Omental fat pad (tissue), 4 donors: ENCODE results near the gene VPS54. TPM values are rescaled to one million over a fixed set of nuclear protein-coding genes. Genes with fewer than 3 reads are reported as not detected.
"Not testable (repeated sequence)": the region's sequence is repeated elsewhere in the genome, so short reads cannot be mapped to it uniquely, and the experiment has no call there.

ENCODE experiments used
- ATAC-seq: fragments of 150-250 bp; one replicate; pipeline ENCODE4 v1.9.1; 2016; ENCODE audit warnings: mild to moderate bottlenecking, moderate library complexity; ENCODE audit not compliant: low FRiP score
- DNase-seq: peaks from one replicate; pipeline ENCODE4 v3.0.0-alpha.2; 2019; ENCODE audit warnings: low spot score
- total RNA-seq, 4 donors: library from RNA; depleted of rRNA; stranded (reverse); fragments of >200 nt; gene quantifications; one replicate each; pipeline ENCODE4 v1.1.0, GENCODE V29; 2016
- TF ChIP-seq, protein P1 (sequence below), 3 donors: fragments of 450-650 bp; IDR thresholded peaks; one replicate each; pipeline ENCODE4 v1.5.1; 2016 to 2017; ENCODE audit warnings: antibody characterized with exemption in 3 of 3, mild to moderate bottlenecking in 3 of 3, moderate library complexity in 2 of 3

Gene VPS54
- total RNA-seq, 4 donors from 2014 or later = 19.8 to 40.5 (median 26.9) TPM

DNA sequence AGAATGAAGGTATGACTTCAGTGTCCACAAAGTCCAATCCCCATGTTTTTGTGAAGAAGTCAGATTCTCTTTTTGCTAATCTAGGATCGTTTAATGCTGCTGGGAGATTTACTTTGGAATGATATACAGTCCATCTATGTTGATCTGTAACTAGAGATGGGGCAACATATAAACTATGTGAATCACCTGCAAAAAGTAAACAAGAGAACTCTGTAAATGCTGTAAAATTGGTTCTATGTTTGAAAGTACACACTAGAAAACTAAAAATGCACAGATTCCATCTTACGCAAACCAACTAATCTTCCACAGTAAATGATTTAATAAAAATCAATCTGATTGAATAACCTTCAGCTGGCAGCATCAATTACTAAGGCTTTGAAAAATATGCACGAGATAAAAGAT lies 37.5 kb downstream of the VPS54 start:
- ATAC-seq (no peak), DNase-seq (no peak)
- TF ChIP-seq, protein P1, sequence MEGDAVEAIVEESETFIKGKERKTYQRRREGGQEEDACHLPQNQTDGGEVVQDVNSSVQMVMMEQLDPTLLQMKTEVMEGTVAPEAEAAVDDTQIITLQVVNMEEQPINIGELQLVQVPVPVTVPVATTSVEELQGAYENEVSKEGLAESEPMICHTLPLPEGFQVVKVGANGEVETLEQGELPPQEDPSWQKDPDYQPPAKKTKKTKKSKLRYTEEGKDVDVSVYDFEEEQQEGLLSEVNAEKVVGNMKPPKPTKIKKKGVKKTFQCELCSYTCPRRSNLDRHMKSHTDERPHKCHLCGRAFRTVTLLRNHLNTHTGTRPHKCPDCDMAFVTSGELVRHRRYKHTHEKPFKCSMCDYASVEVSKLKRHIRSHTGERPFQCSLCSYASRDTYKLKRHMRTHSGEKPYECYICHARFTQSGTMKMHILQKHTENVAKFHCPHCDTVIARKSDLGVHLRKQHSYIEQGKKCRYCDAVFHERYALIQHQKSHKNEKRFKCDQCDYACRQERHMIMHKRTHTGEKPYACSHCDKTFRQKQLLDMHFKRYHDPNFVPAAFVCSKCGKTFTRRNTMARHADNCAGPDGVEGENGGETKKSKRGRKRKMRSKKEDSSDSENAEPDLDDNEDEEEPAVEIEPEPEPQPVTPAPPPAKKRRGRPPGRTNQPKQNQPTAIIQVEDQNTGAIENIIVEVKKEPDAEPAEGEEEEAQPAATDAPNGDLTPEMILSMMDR (IDR thresholded peaks at IDR 0.05) = no peak

DNA sequence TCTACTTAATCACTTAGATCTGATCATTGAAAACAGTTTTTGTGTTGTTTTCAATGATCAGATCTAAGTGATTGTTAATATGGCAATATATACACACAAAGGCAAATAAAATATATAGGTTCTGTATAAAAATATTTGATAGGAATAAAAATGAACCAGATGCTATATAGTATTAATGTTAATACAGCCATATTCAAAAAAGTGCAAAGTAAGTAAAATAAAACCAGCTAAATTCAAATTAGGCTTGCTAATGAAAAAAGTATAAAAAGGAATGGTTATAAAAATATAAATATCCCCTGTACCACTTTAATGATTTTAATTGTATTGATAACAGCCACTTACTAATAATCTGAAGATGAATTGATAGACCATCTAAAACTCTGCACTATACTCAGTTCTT lies 38.4 kb downstream of the VPS54 start:
- TF ChIP-seq, protein P1 (IDR thresholded peaks at IDR 0.05) = no peak
- no peak for DNase-seq
- no peak for ATAC-seq

DNA sequence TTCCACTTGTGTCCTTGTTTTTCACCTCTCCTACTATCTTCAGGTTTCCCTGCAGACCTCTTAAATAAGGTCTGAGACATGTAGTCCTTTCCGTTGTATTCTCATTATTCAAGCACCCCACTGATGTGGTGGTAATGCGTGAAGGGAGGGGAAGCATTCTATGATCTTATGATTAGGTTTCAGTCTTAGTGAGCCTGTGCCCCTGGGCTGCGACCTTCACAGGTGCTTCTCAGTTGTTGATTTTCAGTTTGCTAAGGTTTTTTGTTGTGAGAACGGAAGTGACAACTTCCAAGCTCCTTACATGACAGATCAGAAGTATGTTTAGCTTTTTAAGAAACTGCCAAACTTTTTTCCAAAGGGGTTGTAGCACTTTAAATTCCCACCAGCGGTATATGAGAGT lies 41.3 kb downstream of the VPS54 start:
- no peak for ATAC-seq
- no peak for DNase-seq
- TF ChIP-seq, protein P1 (IDR thresholded peaks at IDR 0.05) = no peak

DNA sequence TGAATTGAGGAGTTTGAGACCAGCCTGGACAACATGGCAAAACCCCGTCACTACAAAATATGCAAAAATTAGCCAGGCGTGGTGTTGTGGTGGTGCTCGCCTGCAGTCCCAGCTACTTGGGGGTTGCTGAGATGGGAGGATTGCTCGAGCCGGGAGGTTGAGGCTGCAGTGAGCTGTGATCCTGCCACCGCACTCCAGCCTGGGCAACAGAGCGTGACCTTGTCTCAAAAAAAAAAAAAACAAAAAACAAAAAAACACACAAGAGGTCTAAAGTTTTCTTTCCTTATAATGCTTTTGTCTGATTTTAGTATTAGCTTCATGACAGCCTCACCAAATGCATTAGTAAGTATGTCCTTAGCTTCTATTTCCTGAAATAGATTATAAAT lies 43.1 kb downstream of the VPS54 start:
- no peak for ATAC-seq
- DNase-seq = no peak
- TF ChIP-seq, protein P1 (IDR thresholded peaks at IDR 0.05) = no peak

DNA sequence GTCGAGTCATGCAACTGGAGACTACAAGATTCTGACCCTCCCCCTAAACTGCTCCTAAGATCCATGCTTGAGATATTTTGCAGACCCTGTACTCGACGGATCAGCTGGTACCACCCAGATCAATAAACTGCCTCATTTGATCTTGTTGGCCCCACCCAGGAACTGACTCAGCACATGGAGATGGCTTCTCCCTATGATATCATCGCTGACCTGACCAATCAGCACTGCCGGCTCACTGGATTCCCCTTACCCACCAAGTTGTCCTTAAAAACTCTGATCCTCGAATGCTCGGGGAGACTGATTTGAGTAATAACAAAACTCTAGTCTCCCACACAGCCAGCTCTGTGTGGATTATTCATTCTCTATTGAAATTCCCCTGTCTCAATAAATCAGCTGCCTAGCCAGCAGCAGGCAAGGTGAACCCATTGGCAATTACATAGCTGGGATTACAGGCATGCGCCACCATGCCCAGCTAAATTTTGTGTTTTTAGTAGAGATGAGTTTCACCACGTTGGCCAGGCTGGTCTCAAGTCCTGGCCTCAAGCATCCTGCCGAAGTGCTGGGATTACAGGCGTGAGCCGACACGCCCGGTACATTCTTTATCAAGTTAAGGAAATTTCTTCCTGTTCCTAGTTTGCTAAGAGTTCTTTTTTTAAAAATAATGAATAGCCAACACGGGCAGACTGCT lies 43.6 kb downstream of the VPS54 start:
- TF ChIP-seq, protein P1 (IDR thresholded peaks at IDR 0.05) = no peak
- ATAC-seq (no peak), DNase-seq (no peak)

DNA sequence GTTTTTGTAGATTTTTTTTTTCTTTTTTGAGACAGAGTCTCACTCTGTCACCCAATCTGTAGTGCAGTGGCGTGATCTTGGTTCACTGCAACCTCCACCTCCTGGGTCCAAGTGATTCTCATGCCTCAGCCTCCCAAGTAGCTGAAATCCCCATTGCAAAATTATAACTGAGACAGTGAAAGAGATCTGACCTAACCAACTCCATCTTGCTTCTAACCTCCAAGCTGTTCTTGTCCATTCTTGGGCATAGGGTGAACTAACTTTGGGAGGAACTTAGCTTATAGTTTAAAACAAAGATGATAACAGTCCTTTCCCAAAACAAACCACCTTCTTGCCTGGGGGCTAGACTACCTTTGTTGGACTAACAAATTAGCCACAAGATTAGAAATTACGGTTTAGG lies 44.2 kb downstream of the VPS54 start:
- not testable (repeated sequence) for DNase-seq, ATAC-seq

DNA sequence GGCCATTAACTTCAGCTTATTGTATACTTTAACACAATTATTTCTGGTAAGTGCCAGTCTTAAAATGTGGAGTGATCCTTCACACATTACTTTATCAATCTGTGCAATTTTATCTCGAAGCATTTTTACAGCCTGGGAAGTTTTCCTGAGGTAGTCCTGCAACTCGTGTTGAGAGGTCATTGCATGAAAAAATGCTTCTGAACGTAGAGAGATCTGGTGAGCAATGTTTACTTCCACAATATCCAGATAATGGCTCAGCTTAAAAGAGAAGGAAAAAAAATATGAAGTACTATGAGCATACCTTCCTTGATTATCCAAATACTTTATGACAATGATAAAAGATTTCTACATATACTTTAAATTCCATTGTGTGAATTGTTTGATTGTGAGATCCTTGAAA lies 57.0 kb downstream of the VPS54 start:
- ATAC-seq (no peak), DNase-seq (no peak)
- TF ChIP-seq, protein P1 (IDR thresholded peaks at IDR 0.05) = no peak
